HG02870 (cell line): ENCODE measurements around the gene KIRREL3.

Experiments used
- ATAC-seq: cut with Tn5 transposase; IDR thresholded peaks from one replicate; pipeline ENCODE4 v1.9.1; 2021; ENCODE audit warnings: mild to moderate bottlenecking, moderate library complexity; ENCODE audit not compliant: unreplicated experiment

Gene KIRREL3

GRCh38 chr11:126547161-126547560 lies 453.4 kb downstream of the KIRREL3 start:
- no peak for ATAC-seq

GRCh38 chr11:126546694-126547093 lies 453.9 kb downstream of the KIRREL3 start:
- ATAC-seq: no peak

- no peak for ATAC-seq
Measured at GRCh38 chr11:126546191-126546590, 454.4 kb downstream of the KIRREL3 start.

DNA sequence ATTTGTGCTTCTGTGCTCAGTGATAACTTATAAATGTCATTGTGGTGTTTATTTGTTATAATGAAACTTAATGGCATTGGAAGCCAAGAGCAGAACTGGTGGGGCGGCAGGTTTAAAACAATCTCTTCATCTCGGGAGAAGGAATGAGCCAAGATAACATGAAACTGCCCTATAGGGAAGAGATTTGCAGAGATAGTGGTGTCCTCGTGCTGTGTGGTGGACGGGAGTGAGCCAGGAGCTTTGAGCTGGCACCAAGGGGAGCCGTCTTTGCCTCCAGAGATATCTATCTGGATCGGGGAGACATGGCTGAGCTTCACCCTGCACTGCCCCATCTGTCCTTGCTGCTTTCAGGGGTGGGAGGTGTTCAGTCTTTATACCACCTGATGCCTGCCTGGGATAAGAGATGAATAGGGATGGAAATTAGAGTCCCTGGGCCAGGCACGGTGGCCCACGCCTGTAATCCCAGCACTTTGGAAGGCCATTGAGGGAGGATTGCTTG lies 455.5 kb downstream of the KIRREL3 start:
- no peak for ATAC-seq

DNA sequence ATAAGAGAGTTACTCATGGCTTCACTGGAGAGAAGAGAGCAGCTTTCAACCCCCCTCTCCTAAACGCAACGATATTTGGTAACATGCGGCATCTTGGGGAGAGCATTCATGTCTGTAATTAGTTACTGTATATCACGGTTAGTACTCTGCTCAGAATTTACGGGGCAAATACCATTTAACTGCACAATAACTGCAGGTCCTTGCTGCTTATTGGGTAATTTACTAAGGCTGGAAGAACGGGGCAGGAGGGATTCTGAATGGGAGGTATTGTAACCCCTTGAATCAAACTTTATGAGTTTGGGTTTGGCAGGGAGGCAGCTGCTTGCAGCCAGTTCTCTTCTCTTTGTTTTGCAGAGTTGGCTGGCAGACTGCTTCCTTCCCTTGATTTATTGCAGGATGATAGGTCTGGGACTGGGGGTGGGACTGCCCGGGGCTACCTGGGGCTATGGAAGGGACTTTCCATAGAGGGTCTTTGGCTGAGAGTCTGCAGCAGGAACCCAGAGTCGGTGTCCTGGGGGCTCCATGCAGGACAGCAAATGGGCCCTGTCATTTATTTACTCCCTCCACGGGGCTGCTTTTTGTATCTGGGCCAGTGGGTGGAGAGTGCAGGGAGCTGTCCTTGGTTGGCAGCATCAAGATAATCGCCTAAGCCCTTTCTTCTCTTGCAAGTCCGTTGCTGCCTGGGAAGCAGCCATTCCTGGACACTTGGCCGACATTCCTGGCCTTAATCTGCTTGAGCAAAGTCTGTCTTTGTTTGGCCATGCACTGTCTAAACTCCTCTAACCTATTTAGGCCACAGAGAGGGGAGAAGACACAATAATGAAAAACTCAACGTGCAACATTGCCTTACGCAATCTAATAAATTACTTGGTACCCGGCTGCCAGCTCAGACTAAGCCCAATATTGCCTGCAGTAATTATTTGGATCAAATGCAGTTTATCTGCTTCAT lies 456.2 kb downstream of the KIRREL3 start:
- ATAC-seq: no peak

GRCh38 chr11:126543691-126544090 lies 456.9 kb downstream of the KIRREL3 start:
- ATAC-seq: no peak

GRCh38 chr11:126542334-126543015 lies 458.1 kb downstream of the KIRREL3 start:
- ATAC-seq: no peak

- no peak for ATAC-seq
Measured at GRCh38 chr11:126538071-126538470, 462.5 kb downstream of the KIRREL3 start.

DNA sequence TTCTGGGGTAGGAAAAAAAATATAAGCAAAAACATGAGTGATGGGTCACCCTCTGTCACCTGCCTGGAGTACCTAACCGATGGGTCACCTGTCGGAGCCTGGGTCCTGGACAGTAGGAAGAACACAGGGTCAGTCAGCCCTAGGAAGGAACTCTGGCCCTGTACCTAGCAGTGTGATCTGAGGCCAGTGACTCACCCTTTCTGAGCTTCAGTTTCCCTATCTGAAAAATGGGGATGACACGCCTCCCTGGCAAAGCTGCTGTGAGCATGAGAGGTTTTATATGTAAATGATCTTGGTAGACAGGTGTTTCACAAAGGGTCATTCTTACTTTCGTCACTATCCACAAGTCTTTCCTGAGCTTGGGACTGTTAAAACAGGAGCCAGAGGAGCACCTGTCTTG lies 463.1 kb downstream of the KIRREL3 start:
- ATAC-seq: no peak

- ATAC-seq: no peak
Measured at GRCh38 chr11:126534141-126534805, 466.3 kb downstream of the KIRREL3 start.

DNA sequence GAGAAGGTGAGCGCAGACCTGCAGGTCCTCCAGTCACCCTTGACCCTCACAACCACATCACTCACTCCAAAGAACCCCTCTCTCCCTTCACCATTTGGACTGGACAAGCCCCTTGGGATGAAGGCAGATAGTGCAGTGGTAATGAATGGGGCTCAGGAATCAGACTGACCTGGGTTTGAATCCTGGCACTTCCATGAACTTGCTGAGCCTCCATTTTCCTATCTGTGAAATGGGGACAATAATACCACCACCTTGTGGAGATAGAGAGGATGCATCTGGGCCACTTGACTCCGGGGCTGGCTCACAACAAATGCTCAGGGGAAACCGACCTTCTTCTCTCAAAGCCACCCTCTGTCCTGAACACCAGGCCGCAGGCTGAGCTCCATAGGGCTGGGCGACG lies 467.0 kb downstream of the KIRREL3 start:
- no peak for ATAC-seq

DNA sequence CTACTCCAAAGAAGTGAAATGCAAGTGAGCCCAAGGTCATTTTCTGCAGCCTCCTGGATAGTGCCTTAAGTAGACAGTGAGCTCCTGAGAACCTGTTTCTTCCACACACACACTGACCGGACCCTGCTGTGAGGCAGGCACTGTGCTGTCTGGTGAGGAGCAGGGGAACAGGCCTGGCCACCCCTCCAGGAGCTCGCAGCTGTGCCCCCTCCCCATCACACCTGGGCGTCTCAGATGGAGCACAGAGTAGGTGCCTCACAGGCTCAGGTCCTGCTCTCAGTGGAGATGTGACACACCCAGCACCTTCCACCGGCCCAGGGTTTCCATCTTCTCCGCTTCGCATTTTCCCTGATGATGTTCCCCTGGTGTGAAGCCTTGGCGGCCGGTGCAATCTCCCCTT lies 470.2 kb downstream of the KIRREL3 start:
- no peak for ATAC-seq

DNA sequence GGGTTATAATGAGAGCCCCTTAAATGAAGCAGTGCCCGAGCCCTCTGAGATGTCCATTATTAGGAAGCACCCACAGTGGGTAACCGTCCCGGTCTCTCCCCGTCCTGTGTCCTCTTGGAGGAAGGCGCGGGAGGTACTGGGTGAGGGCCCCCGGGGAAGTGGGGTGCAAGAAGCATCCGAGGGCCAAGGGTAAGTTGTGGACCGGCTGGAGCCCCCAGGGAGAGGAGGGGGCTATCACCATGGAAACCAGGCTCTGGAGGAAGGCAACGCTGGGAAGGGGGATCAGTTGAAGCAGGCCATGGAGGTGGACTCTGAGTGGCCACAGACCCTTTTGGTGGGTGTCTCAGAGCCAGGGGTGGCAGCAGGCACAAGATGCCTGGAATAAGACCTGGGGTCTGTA lies 471.5 kb downstream of the KIRREL3 start:
- no peak for ATAC-seq

DNA sequence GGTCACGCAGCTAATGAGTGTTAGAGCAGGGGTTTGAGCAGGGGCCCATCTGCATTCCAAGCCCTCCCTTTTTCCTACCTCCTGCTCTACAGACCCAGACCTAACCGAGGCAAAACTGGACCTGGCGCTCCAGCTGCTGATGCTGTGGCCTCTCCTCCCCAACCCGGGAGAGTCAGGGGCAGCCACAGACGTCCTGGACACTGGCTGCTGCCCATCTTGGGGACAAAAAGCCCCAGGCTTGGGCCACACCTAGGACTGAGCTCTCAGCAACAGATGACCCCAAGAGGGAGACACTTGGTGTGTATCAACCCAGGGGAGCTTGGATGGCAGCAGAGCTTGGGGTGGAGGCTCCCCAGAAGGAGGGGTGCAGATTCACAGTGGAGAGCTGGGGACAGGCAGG lies 472.5 kb downstream of the KIRREL3 start:
- no peak for ATAC-seq

- no peak for ATAC-seq
Measured at GRCh38 chr11:126527651-126528050, 472.9 kb downstream of the KIRREL3 start.

DNA sequence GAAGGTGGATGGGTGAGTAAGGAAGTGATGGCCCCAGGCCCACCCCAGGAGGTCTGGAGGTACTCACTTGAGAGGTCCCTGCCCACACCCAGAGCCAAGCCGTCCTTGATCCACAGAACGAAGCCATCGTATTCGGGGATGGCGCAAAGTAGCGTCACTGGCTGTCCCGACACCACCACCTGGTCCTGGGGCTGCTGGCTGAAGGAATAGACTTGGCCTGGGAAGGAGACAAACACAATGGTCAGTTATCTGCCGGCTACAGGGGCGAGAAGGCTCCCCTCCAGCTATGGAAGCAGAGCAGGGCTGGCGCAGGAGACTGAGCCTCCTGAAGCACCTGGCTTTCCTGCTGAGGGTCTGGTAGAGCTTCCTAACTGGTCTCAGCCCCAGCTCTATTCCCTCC lies 474.1 kb downstream of the KIRREL3 start:
- no peak for ATAC-seq

- no peak for ATAC-seq
Measured at GRCh38 chr11:126525702-126526101, 474.9 kb downstream of the KIRREL3 start.

DNA sequence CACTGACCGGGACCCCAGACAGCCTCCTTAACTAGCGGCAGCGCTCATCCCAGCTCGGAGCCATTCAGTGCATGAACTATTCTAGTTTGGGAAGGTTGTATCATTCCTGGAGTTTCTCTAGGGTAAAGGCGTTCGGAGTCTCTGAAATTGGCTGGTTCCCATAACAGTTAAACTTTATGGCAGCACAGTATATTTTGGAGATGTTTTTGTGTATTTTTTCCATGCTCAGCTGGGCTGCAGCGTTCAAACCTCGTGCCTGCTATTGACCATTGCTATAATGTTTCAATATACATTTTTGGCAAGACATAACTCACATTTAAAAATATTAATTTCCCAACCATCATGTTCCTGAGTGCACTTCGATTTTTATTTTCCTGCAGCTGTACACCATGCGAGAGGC lies 475.4 kb downstream of the KIRREL3 start:
- ATAC-seq: no peak

DNA sequence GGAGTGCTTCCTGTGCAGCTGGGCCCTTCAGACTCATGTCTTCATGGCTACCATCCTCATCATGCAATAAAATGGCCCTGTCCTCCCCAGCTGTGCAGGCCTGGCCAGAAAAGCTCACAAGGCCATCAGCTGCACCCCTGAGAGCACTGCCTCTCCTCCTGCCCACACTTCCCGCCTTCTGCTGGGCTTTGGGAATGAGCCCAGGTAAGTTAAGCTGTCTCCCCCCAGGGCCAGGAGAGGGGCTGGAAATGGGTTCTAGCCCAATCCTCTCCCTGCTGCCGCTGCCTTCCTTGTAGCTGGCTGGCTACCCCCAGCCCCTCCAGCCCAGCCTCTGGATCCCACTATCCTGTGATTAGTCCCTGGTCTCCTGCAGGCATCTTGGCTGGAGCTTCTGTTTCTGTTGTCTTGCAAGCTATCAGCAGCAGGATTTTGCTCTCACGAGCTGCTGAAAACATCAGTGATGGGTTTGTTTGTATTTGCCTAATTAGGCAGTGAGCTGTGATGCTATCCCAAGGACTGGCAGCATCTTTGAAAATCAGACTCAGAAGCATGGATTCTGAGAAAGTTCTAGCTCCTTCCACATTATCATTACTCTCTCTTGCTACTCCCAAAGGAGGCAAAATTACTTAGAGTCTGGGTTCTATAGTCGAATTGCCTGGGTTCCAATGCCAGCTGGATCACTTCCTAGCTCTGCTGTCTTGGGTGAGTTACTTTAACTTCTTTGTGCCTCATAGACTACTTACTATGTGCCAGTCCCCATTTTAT lies 476.9 kb downstream of the KIRREL3 start:
- no peak for ATAC-seq

DNA sequence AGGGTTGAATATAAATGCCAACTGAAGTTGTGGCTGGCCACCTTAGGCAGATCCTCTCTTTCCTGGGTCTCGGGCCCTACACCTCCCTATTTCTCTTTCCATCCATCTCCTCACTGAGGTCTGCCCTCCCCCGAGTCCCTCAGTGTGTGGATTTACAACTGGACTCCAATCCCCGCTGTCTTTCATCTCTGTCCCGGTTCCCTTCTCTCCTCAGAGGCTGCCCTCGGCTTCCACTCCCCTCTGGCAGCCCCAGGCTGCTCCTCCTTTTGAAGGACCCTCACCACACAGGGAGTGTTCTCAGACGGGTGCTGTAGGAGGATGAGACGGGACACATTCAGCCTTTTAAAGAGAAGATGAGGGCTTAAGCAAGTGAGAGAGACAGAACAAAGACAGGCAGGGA lies 478.0 kb downstream of the KIRREL3 start:
- no peak for ATAC-seq

GRCh38 chr11:126522152-126522551 lies 478.4 kb downstream of the KIRREL3 start:
- ATAC-seq: no peak
